HG03064 (cell line): ENCODE data around the gene MAPK8IP3.
"Not testable (repeated sequence)": the region's sequence is repeated elsewhere in the genome, so short reads cannot be mapped to it uniquely, and the experiment has no call there.

ENCODE experiments used
- ATAC-seq: cut with Tn5 transposase; IDR thresholded peaks from one replicate; pipeline ENCODE4 v1.9.1; 2021; ENCODE audit warnings: low read depth; ENCODE audit not compliant: unreplicated experiment

Gene MAPK8IP3

DNA sequence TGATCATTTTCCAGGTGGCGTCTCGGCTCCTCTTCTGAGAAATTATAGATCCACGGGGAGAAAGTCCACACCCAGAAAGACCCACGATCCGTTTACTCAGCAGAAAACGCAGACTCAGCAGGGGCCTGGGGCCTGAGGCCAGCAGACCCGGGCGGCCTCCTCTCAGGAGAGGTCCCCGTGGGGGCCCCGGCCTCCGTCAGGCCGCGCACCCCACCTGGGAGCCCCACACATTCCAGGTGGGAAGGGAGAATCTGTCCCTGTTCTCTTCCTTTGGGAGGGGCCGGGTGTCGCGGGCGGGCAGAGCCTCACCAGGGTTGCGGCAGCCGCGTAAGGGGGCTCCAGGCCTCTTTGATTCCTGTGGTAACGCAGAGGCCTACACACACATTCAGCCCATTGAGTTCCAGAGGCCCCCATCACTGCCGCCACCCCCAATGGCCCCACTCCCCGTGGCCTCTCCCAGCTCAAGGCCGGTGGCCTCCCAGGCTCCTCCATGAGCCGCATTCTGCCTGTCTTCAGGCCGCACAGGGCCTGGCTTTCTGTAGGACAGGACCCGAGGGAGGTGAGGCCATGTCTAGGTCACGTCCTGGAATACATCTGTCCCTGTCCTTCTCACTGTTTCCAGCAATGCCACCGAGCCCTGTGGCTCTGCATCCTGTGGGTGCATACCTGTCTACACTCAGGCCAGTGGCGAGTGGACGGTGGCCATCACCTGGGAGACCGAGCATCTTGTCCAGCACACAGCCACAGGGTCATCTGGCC lies 89.1 kb downstream of the MAPK8IP3 start:
- no peak for ATAC-seq

DNA sequence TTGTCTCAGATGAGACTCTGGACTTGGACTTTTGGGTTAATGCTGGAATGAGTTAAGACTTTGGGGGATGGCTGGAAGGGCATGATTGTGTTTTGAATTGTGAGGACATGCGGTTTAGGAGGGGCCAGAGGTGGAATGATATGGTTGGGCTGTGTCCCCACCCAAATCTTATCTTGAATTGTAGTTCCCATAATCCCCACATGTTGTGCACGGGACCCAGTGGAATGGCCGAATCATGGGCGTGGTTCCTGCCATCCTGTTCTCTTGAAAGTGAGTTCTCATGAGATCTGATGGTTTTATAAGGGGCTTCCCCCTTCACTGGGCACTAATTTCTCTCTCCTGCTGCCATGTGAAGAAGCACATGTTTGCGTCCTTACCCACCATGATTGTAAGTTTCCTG lies 93.3 kb downstream of the MAPK8IP3 start:
- not testable (repeated sequence) for ATAC-seq

DNA sequence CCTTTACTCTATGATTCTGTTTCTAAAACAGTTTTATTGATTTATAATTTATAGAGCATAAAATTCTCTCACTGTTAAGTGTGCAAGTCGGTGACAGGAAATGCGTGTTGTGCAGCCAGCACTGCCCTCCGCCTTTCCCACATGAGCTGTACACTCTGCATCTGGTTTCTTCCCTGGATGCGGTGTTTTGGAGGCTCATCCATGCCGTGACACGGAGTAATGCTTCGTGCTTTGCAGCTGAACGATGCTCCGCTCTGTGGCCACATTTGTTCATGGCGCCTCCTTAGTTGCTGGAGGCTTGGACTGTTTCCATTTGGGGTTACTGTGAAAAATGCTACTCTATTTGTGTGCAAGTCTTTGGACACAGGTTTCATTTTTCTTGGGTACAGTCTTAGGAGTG lies 94.7 kb downstream of the MAPK8IP3 start:
- ATAC-seq: no peak

DNA sequence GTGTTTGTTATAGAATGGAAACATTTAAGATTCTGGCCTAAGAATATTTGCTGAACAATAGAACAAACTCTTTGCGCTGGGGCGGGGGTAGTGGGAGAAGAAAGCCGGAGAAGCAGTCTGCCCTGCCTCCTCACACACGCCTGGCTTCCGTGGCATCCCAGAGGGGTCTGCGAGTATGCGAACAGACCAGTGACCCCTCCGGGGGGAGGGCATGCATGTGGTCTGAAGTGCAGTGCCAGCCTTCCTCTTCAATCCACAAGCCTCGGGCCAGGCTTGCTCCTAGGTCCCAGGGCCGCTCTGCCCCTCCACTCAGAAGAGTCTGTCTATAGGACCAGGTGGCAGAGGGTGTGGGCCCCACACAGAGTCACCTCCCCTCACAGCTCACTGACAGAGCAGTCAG lies 101.6 kb downstream of the MAPK8IP3 start:
- no peak for ATAC-seq

DNA sequence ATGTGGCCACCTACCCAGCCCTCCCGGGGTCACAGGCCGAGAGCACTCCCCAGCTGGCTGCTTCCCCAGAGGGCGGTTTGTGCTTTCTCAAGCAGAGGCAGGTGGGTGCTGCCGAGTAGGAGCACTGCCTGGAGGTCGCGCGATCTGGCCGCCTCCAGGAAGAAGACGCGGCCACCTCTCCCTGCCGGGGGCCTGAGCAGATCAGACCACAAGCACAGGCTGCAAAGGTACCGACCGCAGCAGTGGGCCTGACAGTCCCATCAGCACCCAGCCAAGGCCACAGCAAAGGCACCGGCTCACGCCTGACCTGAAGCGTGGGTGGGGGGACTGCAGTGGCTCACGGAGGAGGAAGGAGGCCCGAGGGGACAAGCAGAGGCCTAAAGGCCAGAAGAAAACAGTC lies 102.7 kb downstream of the MAPK8IP3 start:
- ATAC-seq: no peak

DNA sequence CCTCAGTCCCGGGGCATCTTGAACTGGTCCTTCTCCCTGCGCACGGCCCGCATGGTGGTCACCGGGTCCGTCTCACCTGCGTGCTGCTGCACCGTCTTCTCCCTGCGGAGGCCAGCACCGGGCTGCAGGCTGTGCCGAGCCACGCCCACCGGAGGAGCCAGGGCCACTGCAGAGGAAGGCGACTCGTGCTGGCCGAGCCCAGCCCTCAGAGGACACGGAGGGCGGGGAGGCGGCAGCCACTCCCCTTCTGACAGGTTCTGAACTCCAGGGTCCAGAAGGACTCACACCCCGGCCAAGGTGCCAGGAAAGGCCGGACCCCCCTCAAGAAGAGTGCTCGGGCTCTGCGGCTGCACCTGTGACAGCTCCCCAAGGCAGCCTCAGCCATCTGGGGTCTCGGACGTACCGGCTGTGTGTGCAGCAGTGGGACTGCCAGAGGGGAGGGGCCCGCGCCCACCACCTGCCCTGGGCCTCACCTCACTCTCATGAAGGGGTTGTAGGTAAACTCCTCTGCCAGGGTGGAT lies 103.3 kb downstream of the MAPK8IP3 start:
- no peak for ATAC-seq

DNA sequence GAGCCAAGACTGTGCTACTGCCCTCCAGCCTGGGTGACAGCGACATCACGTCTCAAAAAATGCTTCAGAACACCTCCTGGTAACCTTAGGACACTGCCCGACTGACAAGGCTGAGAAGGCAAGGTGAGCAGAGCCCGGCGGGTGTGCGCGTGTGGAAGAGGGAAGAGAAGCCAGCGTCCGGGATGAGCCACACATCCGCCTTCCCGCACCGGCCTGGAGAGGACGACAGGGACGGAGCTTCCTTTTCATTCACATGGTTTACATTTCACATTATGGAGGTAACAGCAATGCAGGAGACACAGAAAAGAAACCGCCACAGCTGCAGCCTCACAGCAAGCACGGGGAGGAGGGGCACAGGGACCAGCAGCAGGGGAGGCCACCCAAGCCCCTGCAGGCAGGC lies 104.1 kb downstream of the MAPK8IP3 start:
- no peak for ATAC-seq

DNA sequence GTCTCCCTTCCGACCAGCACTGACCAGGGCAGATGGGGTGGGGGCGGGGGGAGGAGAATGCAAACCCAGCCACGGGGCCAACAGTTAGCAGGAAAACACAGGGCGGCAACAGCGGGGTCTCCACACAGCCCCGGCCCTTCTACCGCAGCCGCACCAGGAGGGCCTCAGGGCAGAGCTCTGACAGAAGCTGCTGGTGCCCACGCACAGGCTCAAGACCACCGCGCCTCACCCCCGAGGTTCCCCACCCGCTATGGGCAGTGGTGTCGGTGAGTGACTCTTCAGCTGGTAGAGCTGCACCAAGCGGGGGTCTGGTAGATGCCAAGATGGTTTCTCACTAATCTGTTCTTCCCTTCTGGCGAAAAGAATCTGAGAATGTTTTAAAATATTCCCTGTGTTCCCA lies 104.5 kb downstream of the MAPK8IP3 start:
- ATAC-seq: no peak

DNA sequence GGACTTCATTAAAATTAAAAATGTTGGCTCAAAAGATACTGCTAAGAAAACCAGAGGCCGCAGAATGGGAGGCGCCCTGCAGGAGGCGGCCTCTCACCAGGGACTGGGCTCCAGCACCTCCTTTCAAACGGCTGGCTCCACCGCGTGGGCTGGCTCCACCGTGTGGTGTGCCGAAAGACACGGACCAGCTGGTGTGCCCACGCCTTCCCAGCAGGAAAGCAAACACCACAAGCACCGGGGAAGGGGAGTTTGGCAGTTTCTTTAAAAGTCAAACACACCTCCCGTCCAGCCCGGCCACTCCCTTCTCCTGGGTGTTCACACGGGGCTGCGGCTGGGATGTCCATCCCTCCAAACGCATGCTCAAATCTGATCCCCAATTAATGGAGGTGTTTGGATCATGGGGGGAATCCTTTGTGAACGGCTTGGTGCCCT lies 106.8 kb downstream of the MAPK8IP3 start:
- ATAC-seq: no peak

DNA sequence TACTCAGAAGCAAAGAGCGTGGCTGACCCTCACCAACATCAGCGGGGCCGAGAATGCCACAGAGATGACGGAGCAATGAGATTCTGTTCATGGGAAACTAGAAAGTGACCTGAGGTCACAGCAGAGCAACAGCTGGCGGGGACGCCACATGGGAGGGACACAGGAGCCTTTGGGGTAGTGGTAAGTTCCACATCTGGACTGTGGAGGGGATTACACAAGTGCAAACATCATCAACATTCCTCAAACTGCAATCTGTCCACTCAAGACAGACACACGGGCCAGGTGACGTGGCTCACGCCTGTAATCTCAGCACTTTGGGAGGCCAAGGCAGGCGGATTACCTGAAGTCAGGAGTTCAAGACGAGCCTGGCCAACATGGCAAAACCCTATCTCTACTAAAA lies 109.5 kb downstream of the MAPK8IP3 start:
- ATAC-seq: no peak

DNA sequence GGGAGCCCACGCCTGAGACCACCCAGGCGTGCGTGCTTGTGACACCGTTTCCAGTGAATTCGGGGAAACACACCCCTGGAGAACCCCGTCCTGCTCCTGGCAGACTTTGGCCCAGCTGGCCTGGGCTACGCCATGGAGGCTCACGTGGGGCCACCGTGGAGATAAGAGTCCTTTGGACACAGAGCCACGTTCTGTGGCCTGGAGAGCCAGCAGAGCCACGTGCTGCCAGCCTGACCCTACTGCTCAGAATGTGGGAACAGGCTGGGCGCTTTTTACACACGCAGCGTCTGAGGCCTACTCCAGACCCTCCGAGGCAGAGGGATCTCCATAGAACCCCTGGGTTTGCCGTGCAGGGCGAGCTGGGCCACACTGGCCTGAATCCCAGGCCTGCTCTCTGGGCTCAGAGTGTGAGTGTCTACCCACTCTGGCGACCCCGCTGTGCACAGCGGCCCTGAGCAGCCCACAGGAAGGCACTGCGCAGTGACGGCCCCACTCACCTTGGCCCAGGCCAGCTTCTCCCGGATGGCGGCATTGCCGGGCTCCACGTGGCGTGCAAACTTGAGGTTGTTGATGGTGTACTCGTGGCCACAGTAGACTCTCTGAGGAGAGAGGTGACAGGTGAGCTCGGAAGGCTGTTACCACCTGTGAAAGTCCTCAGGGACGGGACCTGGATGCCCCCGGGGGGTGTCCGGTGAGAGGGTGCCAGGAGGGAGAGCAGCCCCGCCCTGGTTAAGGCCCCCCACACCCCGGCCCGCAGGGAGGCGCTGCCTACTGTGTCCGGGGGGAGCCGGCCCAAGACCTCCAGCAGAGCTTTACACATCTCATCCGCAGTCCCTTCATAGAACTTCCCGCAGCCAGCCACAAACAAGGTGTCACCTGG lies 110.6 kb downstream of the MAPK8IP3 start:
- ATAC-seq: no peak

DNA sequence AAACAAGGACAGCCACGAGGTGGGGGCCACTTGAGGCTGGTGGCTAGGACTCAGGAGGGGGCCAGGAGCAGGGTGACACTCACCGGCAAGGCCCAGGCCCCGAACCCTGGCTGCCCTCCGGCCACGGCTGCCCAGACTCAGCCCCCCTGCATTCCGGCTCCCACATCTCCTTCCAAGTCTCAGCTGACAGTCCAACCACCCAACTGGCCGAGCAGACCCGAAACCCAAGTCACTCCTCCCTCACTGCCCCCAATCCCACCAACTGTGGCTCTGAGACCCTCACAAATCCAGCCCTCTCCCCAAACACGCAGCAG lies 111.2 kb downstream of the MAPK8IP3 start:
- ATAC-seq: no peak

DNA sequence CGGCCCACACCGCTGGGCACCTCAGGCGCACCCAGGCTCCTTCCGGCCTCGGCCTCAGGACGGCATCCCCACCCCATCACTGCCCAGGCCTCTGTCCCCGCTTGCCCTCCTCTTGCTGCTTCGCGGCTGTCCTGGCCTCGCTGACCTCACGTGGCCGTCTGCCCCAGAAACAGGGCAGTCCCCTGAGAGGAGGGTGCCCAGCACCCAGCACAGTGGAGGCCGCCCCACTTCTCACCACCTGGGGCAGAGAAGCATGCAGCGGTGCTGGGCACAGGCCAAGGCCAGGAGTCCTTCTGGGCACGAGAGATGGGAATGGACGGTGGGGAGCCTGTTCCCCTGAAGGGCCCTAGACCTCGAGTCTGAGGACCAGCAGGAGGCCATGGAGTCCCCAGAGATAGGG lies 111.7 kb downstream of the MAPK8IP3 start:
- ATAC-seq: no peak

DNA sequence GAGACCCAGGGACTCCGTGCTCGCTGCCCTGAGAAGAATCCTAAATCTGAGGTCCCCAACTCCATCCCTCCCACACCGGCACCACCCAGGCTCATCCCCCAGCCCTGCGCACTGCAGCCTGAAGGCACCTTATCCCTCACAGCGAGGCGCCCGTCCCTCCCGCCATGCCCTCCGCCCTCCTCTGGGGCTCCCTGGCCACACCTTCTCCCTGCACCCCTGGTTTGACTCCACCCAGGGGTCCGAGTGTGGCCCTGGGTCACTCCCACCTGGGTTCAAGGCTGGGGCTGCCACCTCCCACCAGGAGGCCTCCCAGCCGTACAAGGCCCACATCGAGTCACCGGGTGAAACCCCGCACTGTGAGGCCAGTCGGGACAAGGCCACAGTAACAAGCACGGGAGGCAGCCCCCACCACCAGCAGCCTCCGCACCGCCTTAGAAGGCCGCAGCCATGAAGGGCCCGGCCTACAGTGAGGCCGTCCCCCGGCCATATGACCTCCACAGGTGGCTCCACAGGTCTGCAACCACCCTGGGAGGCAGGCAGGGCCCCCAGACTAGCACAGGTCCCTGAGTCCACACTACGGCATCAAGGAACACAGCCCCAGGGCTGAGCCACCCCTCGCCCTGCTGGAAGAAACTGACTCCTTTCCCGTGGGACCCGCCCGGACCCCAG lies 112.3 kb downstream of the MAPK8IP3 start:
- no peak for ATAC-seq

DNA sequence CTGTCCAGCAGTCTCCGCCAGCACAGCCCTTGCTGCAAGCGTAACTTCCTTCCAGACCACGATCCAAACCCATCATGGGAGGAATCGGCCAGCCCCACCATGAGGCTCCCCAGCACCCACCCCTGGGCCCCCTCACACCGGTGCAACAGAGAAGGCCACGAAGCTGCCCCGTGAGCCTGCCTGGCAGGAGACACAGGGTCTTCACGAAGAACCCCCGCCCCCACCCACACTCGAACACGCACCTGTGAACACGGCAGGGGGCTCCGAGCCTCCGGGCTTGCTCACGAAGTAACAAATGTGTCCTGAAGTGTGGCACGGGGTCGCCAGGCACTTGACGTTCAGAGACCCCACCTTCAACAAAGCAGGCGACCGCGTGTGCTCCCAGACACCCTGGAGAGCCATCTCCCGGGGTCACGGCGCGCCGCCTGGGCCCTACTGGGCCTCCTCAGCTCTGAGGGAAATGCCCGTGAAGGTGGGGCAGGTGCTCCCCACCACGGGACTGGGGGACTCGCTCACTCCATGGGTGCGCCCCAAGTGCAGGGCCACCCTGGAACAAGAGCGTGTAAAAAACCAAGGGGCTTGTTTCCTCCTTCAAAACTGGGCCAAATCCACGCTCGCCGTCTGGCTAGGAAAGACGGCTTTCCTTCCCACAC lies 113.0 kb downstream of the MAPK8IP3 start:
- ATAC-seq: no peak

DNA sequence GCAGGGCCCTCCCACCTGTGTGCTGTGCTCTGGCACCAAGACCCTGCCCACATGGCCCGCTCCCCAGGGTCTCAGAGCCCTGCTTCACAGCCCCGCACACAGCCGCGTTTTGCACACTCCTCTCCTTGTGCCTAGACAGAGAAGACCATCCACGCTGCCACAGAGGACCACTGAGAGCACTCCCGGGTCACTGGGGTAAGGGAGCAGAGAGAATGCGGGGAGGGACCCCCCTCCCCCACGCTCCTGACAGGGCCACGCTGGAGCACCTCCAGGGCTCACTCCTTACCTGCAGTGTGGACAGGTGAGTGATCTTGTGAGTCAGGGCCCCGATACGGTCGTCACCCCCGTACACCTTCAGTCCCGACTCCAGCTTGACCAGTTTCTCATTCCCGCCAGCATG lies 113.6 kb downstream of the MAPK8IP3 start:
- ATAC-seq: no peak
